Measurements from ENCODE around the gene XPR1. TPM values are rescaled to one million over a fixed set of nuclear protein-coding genes. Genes with fewer than 3 reads are reported as not detected.

XPR1 gene
- total and polyA plus RNA-seq, 2 experiments from 2014 or later = 4.9 to 15.6 TPM

GRCh38 chr1:180775801-180776200 is 144.0 kb downstream of the XPR1 start:
- H3K9me3 ChIP-seq (ENCODE audit: low read depth) = no peaks in the 10 kb centered on the region
- no peak overlapping the region for H3K9ac ChIP-seq
- H3K27me3 ChIP-seq (replicated peaks; ENCODE audit: insufficient read depth) = no peaks in the 10 kb centered on the region
- H3K36me3 ChIP-seq (ENCODE audit: low read depth) = no peaks in the 10 kb centered on the region
- no peak for TF ChIP-seq EZH2 (IDR thresholded peaks at IDR 0.05; ENCODE audit: insufficient read depth, poor library complexity, severe bottlenecking)
- no peak for TF ChIP-seq EZH2phosphoT487 (IDR thresholded peaks at IDR 0.05; ENCODE audit: insufficient read depth, low read depth)
- no peaks in the 10 kb centered on the region for H4K20me1 ChIP-seq (ENCODE audit: insufficient read depth)
- no peak for DNase-seq
- no peak overlapping the region for H3K4me2 ChIP-seq (ENCODE audit: unreplicated experiment)
- H3K27ac ChIP-seq = no peak overlapping the region
- H3K4me1 ChIP-seq (ENCODE audit: insufficient read depth) = peaks cover 13% of the 10 kb centered on the region
- no peak overlapping the region for H2AFZ ChIP-seq
- no peaks in the 10 kb centered on the region for H3K9me2 ChIP-seq (ENCODE audit: insufficient read depth)
- no peak overlapping the region for H3K4me3 ChIP-seq
- in situ Hi-C loops (cut with MboI) = no loop called here
- peaks cover 13% of the 10 kb centered on the region for H3F3A ChIP-seq (ENCODE audit: insufficient read depth)
- WGBS, 2 experiments (ENCODE audit: low coverage in 1 of 2, low lambda C conversion rate in 2 of 2, missing lambda C conversion rate in 2 of 2) = 95 to 98% methylated on average over 2 of the region's 2 CpGs
- 0 out of 2 replicates have a peak, but pooled peaks cover 11% of the 10 kb centered on the region for H3K79me2 ChIP-seq (ENCODE audit: insufficient read depth)

GRCh38 chr1:180777072-180777689 is 145.4 kb downstream of the XPR1 start:
- Histone ChIP-seq H3K9me2 (ENCODE audit: insufficient read depth) (no peaks in the 10 kb centered on the region), H3K9me3 (ENCODE audit: low read depth) (no peaks in the 10 kb centered on the region), H3K9ac (no peak overlapping the region), H3K4me1 (ENCODE audit: insufficient read depth) (peaks cover 13% of the 10 kb centered on the region), H3F3A (ENCODE audit: insufficient read depth) (peaks cover 13% of the 10 kb centered on the region), H3K27ac (no peak overlapping the region), H3K27me3 (replicated peaks; ENCODE audit: insufficient read depth) (no peaks in the 10 kb centered on the region), H4K20me1 (ENCODE audit: insufficient read depth) (no peaks in the 10 kb centered on the region), H3K79me2 (ENCODE audit: insufficient read depth) (0 out of 2 replicates have a peak, but pooled peaks cover 4% of the 10 kb centered on the region), H3K4me2 (ENCODE audit: unreplicated experiment) (no peak overlapping the region), H2AFZ (no peak overlapping the region), H3K4me3 (no peak overlapping the region), H3K36me3 (ENCODE audit: low read depth) (no peaks in the 10 kb centered on the region)
- TF ChIP-seq EZH2phosphoT487 (IDR thresholded peaks at IDR 0.05; ENCODE audit: insufficient read depth, low read depth) (no peak), EZH2 (IDR thresholded peaks at IDR 0.05; ENCODE audit: insufficient read depth, poor library complexity, severe bottlenecking) (no peak)
- DNase-seq = no peak
- in situ Hi-C loops (cut with MboI) = no loop called here
- WGBS, 2 experiments (ENCODE audit: low coverage in 1 of 2, low lambda C conversion rate in 2 of 2, missing lambda C conversion rate in 2 of 2) = 88 to 90% methylated on average over 4 of the region's 4 CpGs

- TF ChIP-seq EZH2 (IDR thresholded peaks at IDR 0.05; ENCODE audit: insufficient read depth, poor library complexity, severe bottlenecking) (no peak), EZH2phosphoT487 (IDR thresholded peaks at IDR 0.05; ENCODE audit: insufficient read depth, low read depth) (no peak)
Measured at GRCh38 chr1:180778782-180779398, 147.1 kb downstream of the XPR1 start.

GRCh38 chr1:180779584-180779983 is 147.8 kb downstream of the XPR1 start:
- Histone ChIP-seq H4K20me1 (ENCODE audit: insufficient read depth) (no peaks in the 10 kb centered on the region), H3K27me3 (replicated peaks; ENCODE audit: insufficient read depth) (no peaks in the 10 kb centered on the region), H3K27ac (no peak overlapping the region), H2AFZ (no peak overlapping the region), H3K36me3 (ENCODE audit: low read depth) (no peaks in the 10 kb centered on the region), H3K4me1 (ENCODE audit: insufficient read depth) (no peaks in the 10 kb centered on the region), H3F3A (ENCODE audit: insufficient read depth) (no peaks in the 10 kb centered on the region), H3K9me3 (ENCODE audit: low read depth) (no peaks in the 10 kb centered on the region), H3K9me2 (ENCODE audit: insufficient read depth) (no peaks in the 10 kb centered on the region), H3K4me3 (no peak overlapping the region), H3K79me2 (ENCODE audit: insufficient read depth) (no peaks in the 10 kb centered on the region; the same call in 1 of the 2 replicates), H3K9ac (no peak overlapping the region), H3K4me2 (ENCODE audit: unreplicated experiment) (no peak overlapping the region)
- in situ Hi-C loops (cut with MboI) = no loop called here
- whole genome bisulfite sequencing, 2 experiments (ENCODE audit: low coverage in 1 of 2, low lambda C conversion rate in 2 of 2, missing lambda C conversion rate in 2 of 2) = 95 to 96% methylated on average over 3 of the region's 3 CpGs
- TF ChIP-seq EZH2phosphoT487 (IDR thresholded peaks at IDR 0.05; ENCODE audit: insufficient read depth, low read depth) (no peak), EZH2 (IDR thresholded peaks at IDR 0.05; ENCODE audit: insufficient read depth, poor library complexity, severe bottlenecking) (no peak)
- no peak for DNase-seq

More at GRCh38 chr1:180778782-180779398, 147.1 kb downstream of the XPR1 start:
- Histone ChIP-seq H3K36me3 (ENCODE audit: low read depth) (no peaks in the 10 kb centered on the region), H2AFZ (no peak overlapping the region), H3K9me2 (ENCODE audit: insufficient read depth) (no peaks in the 10 kb centered on the region), H4K20me1 (ENCODE audit: insufficient read depth) (no peaks in the 10 kb centered on the region), H3K4me1 (ENCODE audit: insufficient read depth) (peaks cover 2% of the 10 kb centered on the region), H3K4me3 (no peak overlapping the region), H3K27ac (no peak overlapping the region), H3K9me3 (ENCODE audit: low read depth) (no peaks in the 10 kb centered on the region), H3K9ac (no peak overlapping the region), H3K79me2 (ENCODE audit: insufficient read depth) (no peaks in the 10 kb centered on the region; the same call in 1 of the 2 replicates), H3F3A (ENCODE audit: insufficient read depth) (0 out of 2 replicates have a peak, but pooled peaks cover 1% of the 10 kb centered on the region), H3K4me2 (ENCODE audit: unreplicated experiment) (no peak overlapping the region), H3K27me3 (replicated peaks; ENCODE audit: insufficient read depth) (no peaks in the 10 kb centered on the region)
- 97 to 100% methylated on average over 1 of the region's 1 CpG for WGBS, 2 experiments (ENCODE audit: low coverage in 1 of 2, low lambda C conversion rate in 2 of 2, missing lambda C conversion rate in 2 of 2)
- in situ Hi-C loops (cut with MboI) = no loop called here
- DNase-seq = no peak

Measured in GM23248 (cell line).